HG03378 (cell line): ENCODE results near the gene CAST.
"Not testable (repeated sequence)": the region's sequence is repeated elsewhere in the genome, so short reads cannot be mapped to it uniquely, and the experiment has no call there.

Experiments used
- ATAC-seq: cut with Tn5 transposase; IDR thresholded peaks from one replicate; pipeline ENCODE4 v1.9.1; 2021; ENCODE audit warnings: mild to moderate bottlenecking, moderate library complexity; ENCODE audit not compliant: unreplicated experiment

CAST gene

GRCh38 chr5:96772111-96772510, 109.9 kb downstream of the CAST start:
- no peak for ATAC-seq

- no peak for ATAC-seq
Measured at GRCh38 chr5:96772542-96772941, 110.4 kb downstream of the CAST start.

GRCh38 chr5:96775050-96775449, 112.9 kb downstream of the CAST start:
- ATAC-seq = no peak

- no peak for ATAC-seq
Measured at GRCh38 chr5:96775689-96776088, 113.5 kb downstream of the CAST start.

- no peak for ATAC-seq
Measured at GRCh38 chr5:96776621-96777020, 114.4 kb downstream of the CAST start.

- ATAC-seq = no peak
Measured at GRCh38 chr5:96778409-96778808, 116.2 kb downstream of the CAST start.

- no peak for ATAC-seq
Measured at GRCh38 chr5:96780626-96781025, 118.5 kb downstream of the CAST start.

GRCh38 chr5:96781031-96781971, 119.1 kb downstream of the CAST start:
- no peak for ATAC-seq

- no peak for ATAC-seq
Measured at GRCh38 chr5:96783326-96783725, 121.2 kb downstream of the CAST start.

- ATAC-seq = no peak
Measured at GRCh38 chr5:96785326-96786109, 123.3 kb downstream of the CAST start.

GRCh38 chr5:96788112-96788749, 126.1 kb downstream of the CAST start:
- ATAC-seq = no peak

- ATAC-seq = no peak
Measured at GRCh38 chr5:96789794-96790330, 127.7 kb downstream of the CAST start.

GRCh38 chr5:96790961-96791504, 128.9 kb downstream of the CAST start:
- no peak for ATAC-seq

GRCh38 chr5:96794757-96795156, 132.6 kb downstream of the CAST start:
- ATAC-seq = no peak

- no peak for ATAC-seq
Measured at GRCh38 chr5:96795626-96796025, 133.4 kb downstream of the CAST start.

- no peak for ATAC-seq
Measured at GRCh38 chr5:96796434-96796833, 134.3 kb downstream of the CAST start.

GRCh38 chr5:96801718-96802117, 139.5 kb downstream of the CAST start:
- ATAC-seq = not testable (repeated sequence)

GRCh38 chr5:96807075-96807654, 145.0 kb downstream of the CAST start:
- ATAC-seq = peak; percentile 18

- no peak for ATAC-seq
Measured at GRCh38 chr5:96808541-96808828, 146.3 kb downstream of the CAST start.

GRCh38 chr5:96808868-96809558, 146.8 kb downstream of the CAST start:
- ATAC-seq = no peak
